GM18868 (cell line): ENCODE data around the gene IGDCC3.

ENCODE experiments used
- ATAC-seq: cut with Tn5 transposase; IDR thresholded peaks from one replicate; pipeline ENCODE4 v1.9.1; 2021; ENCODE audit warnings: mild to moderate bottlenecking, moderate library complexity; ENCODE audit not compliant: unreplicated experiment

IGDCC3 gene

GRCh38 chr15:65377976-65378366, at the start of gene IGDCC3:
Gene IGDCC3, minus strand, starts transcription at chr15:65378002. Its CDS starts 214 bp downstream, at chr15:65377788.
- ATAC-seq, result no peak

DNA sequence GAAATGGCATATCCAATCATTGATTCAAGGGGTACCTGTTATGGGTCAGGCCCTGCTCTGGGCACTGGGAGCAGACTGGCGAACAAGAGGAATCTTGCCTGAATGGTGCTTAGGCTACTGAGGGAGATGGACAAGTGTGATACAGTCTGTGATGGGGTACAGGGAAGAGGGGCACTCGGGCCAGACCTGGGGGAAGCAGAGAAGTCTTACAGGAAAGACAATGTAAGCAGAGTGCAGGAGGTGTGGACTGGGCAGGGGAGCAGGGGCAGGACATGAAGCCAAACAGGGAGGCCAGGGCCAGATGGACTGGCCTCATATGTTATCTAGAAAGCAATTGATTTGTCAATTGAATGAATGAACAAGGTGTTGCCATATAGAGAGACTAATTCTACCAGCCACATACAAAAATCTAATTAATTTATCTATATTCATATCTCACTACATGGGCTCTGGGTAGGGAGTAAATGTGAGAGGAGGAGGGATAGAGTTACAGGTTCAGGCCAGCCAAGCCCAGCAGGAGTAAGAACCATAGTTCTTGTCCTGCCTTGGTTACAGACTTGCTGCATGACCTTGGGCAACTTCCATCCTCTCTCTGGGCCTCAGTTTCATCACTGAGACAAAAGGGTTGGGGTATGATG, 48.5 kb upstream of the IGDCC3 start:
- ATAC-seq, result no peak

GRCh38 chr15:65424683-65425082, 46.9 kb upstream of the IGDCC3 start:
- ATAC-seq, result no peak

- no peak for ATAC-seq
Measured at GRCh38 chr15:65423976-65424679, 46.3 kb upstream of the IGDCC3 start.

GRCh38 chr15:65423150-65423975, 45.6 kb upstream of the IGDCC3 start:
- ATAC-seq, result no peak

DNA sequence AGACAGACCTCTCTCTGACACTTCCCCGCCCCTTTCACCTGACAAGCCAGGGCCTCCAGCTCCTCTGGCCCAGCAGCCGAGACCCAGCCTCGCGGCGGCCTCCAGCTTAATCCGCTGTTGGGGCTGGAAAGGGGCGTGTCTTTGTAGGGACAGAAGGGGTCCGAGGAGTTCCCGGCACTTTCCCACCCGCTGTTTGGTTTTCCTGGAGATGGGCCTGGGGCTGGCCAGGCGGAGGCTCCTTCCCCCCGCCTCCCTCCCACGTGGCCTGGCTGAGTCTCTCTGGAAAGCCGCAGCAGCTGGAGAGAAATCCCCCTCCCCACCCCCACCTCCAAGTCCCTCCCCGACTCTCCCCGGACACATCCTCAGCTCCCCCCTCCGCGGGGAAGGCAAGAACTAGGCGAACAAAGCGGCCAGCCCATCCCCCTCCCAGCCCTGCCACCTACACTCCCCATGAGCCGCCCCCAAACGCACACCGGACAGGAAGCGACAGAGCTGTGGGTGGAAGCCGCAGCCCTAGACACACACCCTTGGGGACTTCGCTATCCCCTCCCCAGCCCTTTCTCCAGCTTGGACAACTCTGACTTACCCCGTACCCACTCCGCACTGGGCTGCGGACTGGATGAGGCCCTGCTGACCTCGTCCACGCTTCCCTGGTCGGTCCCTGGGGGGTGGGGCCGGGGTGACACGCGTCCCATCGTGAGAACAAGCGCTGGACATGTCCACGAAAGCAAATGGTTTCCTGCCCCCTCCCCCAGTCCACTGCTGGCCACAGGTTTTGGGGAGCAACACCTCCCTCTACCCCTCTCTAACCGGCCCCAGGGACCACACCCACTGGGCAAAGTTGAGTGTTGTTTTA, 43.8 kb upstream of the IGDCC3 start:
- no peak for ATAC-seq

- no peak for ATAC-seq
Measured at GRCh38 chr15:65420975-65421359, 43.2 kb upstream of the IGDCC3 start.

DNA sequence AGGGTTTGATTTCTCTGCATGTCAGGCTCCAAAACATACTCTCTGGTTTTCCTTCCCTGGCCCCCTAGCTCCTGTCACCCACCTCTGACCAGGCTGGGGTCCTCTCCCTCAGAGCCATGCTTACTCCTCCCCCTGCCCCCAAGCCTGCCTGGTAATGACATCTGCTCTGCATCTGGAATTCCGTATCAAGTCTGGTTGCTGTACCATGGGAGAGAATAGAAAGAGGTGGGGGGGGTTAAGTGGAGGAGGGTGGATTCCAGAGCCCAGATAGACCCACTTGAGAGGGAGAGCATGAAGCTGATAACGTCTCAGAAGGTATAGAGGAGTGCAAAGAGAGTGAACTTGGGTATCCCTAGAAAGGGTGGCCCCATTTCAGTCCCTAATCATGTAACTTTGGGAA, 40.8 kb upstream of the IGDCC3 start:
- ATAC-seq, result no peak

DNA sequence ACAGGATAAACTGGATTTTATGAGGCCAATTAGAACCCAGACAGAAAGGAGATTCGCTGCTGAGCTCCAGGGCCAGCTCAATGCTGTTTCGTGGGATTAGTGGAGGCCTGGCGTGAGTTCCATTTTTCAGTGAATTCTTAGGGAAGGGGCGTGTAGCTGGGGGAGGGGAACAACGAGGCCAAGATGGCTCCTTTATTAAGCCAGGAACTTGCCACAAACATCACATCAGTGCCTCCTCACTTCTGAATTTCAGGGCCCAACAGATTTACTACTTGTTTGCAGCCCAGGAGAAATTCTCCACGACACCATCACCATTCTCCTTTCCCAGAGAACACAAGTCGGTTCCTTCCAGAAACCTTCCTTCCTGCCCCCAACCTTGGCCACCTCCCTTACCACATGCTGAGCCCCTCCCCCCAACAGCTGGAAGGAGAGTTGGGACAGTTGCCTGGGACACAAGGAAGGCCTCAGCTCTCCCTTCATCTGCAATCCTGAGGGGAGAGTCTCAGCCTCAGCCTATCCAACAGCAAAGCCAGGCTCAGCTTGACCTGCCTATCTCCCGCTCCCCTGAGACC, 39.1 kb upstream of the IGDCC3 start:
- no peak for ATAC-seq

- no peak for ATAC-seq
Measured at GRCh38 chr15:65414841-65415621, 37.2 kb upstream of the IGDCC3 start.

DNA sequence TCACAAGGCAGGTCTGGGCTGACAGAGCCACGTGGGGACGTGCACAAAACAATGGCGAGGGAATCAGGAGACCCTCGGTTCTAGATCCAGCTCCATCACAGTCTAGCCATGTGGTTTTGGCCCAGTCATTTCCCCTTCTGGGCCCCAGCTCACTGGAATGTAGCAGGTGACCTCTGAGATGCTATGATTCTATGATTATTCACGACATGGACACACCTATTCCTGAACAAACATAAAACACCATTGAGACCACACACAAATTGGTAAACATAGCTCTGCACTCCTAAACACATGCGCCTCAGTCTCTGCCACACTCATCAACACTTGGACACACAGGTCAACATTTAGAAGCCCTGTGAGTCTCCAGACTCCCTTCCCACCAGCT, 36.0 kb upstream of the IGDCC3 start:
- no peak for ATAC-seq

DNA sequence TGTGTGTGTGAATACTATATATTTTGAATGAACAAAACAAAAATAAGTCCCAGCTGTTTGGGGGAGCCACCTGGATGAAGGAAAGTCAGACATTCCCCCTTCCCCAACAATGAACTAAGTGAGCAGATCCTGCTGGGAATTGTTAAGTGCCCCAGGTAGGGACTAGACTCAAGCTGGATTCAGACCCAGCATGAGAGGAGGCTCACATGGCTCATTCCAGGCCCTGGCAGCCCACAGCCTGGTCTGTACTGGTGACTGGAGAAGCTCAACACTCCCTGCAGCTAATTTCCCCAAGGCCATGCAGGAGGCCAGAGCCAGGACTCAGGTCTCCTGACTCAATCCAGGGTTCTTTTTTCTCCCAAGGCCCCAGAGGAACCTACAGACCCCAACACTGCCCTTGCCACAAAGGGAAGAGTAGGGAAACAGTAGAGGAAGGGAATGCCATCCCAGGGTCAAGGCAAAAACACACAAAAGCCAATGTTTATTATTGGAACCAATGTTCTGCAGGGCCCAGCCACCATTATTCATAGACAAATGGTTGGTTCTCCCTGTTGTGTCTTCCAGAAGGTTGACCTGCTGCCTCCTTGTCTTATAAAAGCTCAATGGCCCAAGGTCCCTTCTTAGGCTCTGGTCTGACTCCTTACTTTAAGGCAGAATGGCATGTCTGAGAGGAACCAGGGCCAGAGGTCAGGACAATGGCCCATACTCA, 35.4 kb upstream of the IGDCC3 start:
- no peak for ATAC-seq

GRCh38 chr15:65412556-65412955, 34.8 kb upstream of the IGDCC3 start:
- ATAC-seq, result no peak

DNA sequence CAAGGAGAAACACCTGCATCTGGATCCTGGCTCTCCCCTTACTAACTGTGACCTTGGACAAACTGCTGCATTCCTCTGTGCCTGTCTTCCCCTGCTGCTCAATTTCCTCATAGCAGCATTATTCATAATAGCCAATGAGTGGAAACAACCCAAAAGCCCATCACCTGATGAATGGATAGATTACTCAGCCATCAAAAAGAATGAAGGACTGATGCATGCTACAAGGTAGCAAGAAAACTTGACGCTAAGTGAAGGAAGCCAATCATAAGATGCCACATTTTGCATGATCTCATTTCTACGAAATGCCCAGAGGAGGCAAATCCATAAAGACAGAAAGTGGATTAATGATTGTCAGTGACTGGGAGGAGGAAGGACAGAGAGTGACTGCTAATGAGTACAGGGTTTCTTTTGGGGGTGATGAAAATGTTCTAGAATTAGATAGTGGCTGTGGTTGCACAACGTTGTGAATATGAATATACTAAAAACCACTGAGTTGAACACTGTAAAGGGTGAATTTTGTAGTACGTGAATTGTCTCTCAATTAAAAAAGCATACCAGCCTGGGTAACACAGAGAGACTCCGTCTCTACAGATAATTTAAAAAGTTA, 33.8 kb upstream of the IGDCC3 start:
- no peak for ATAC-seq

DNA sequence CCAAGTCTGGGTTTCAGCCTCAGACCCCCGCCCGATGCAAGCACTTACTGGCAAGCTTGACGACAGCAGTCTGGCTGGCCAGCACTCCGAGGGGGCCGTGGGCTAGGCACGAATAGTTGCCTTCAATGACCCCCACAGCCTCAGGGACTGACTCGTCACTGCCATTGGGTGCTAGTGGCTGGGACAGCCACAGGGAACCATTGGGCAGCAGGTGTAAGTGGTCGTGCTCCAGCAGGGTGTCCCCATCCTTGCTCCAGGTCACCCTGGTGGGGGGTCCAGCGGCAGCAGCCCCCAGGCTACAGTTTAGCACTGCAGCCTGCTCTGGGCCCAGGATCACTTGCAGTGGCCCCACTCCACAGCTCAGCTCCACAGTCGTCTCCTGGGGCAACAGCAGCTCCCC, 33.2 kb upstream of the IGDCC3 start:
- no peak for ATAC-seq

GRCh38 chr15:65410036-65410435, 32.2 kb upstream of the IGDCC3 start:
- ATAC-seq, result no peak

DNA sequence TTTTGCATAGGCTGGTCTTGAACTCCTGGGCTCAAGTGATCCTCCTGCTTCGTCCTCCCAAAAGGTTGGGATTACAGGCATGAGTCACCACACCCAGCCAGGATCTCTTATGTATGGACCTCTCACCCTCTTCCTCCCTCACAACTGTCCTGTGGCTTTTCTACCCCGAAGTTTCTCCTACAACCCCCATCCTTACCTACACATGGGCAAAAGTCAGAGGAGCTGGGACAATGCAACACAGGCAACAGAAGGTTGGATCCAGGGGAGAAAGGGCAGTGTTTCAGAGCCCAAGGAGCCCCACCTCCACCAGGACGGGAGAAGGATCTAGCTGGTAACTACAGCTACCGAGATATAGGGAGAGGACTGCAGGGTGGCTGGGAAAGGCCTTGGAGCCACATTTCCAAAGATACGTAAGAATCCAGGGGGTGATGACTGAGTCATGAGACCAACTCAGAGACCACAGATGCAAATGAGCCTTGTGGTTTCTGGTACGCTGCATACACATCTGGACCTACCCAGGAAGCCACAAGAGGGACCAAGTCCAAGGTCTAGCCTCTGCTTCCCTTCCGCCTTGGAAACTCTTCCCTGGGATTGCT, 31.3 kb upstream of the IGDCC3 start:
- peak; percentile 70 for ATAC-seq

- no peak for ATAC-seq
Measured at GRCh38 chr15:65408324-65409035, 30.7 kb upstream of the IGDCC3 start.
